ENCODE data around the gene POU2F2.

Gene POU2F2

GRCh38 chr19:42098781-42099180 lies 33.5 kb downstream of the POU2F2 start:
- DNase-seq, result no peak

- DNase-seq, result no peak
Measured at GRCh38 chr19:42097461-42097860, 34.8 kb downstream of the POU2F2 start.

GRCh38 chr19:42096255-42096837 lies 35.9 kb downstream of the POU2F2 start:
- no peak for DNase-seq

- no peak for DNase-seq
Measured at GRCh38 chr19:42095814-42096230, 36.4 kb downstream of the POU2F2 start.

GRCh38 chr19:42095142-42095813 lies 37.0 kb downstream of the POU2F2 start:
- DNase-seq, result no peak

GRCh38 chr19:42093926-42094325 lies 38.3 kb downstream of the POU2F2 start:
- no peak for DNase-seq

GRCh38 chr19:42093505-42093904 lies 38.7 kb downstream of the POU2F2 start:
- no peak for DNase-seq

- DNase-seq, result no peak
Measured at GRCh38 chr19:42092350-42092749, 39.9 kb downstream of the POU2F2 start.

- DNase-seq, result no peak
Measured at GRCh38 chr19:42091742-42092141, 40.5 kb downstream of the POU2F2 start.

GRCh38 chr19:42091300-42091699 lies 40.9 kb downstream of the POU2F2 start:
- DNase-seq, result no peak

- DNase-seq, result no peak
Measured at GRCh38 chr19:42090672-42091071, 41.6 kb downstream of the POU2F2 start.

- no peak for DNase-seq
Measured at GRCh38 chr19:42089772-42090171, 42.5 kb downstream of the POU2F2 start.

- DNase-seq, result no peak
Measured at GRCh38 chr19:42089191-42089750, 43.0 kb downstream of the POU2F2 start.

- no peak for DNase-seq
Measured at GRCh38 chr19:42088471-42089190, 43.6 kb downstream of the POU2F2 start.

- DNase-seq, result no peak
Measured at GRCh38 chr19:42086770-42087550, 45.3 kb downstream of the POU2F2 start.

GRCh38 chr19:42086188-42086736 lies 46.0 kb downstream of the POU2F2 start:
- DNase-seq, result no peak

GRCh38 chr19:42083537-42083936 lies 48.7 kb downstream of the POU2F2 start:
- DNase-seq, result no peak

- no peak for DNase-seq
Measured at GRCh38 chr19:42081584-42082203, 50.6 kb downstream of the POU2F2 start.

GRCh38 chr19:42080764-42081375 lies 51.4 kb downstream of the POU2F2 start:
- no peak for DNase-seq

GRCh38 chr19:42079886-42080763 lies 52.1 kb downstream of the POU2F2 start:
- DNase-seq, result no peak

- no peak for DNase-seq
Measured at GRCh38 chr19:42079276-42079669, 53.0 kb downstream of the POU2F2 start.

All from hippocampal formation (tissue), 2 donors.